SK-N-SH (cell line): ENCODE results near the gene SPATA18. TPM values are rescaled to one million over a fixed set of nuclear protein-coding genes. Genes with fewer than 3 reads are reported as not detected.

Experiments used
- CTCF ChIA-PET: fragments of 300-600, 350-600 bp; formaldehyde crosslinking; extraction: SDS; loops from one replicate; lab custom pipeline; 2021; lab: Yijun Ruan, JAX
- POLR2A ChIA-PET: fragments of 350-600 bp; sonication (Branson Sonifier 250); formaldehyde crosslinking; extraction: SDS; loops from one replicate; lab custom pipeline; 2020; ENCODE audit warnings: antibody characterized with exemption, inconsistent platforms; lab: Yijun Ruan, JAX
- DNase-seq: peaks from one replicate; pipeline ENCODE4 v3.0.0; 2012
- H2AFZ ChIP-seq: fragments of 200-600 bp; sonication (generic); 2 replicates; pipeline ENCODE4 v1.8.1; 2016; ENCODE audit warnings: antibody characterized with exemption, mild to moderate bottlenecking, low read depth
- H3F3A ChIP-seq: fragments of 200-600 bp; sonication (generic); replicated peaks from 2 replicates; pipeline ENCODE3; 2016; ENCODE audit warnings: antibody characterized with exemption, mild to moderate bottlenecking; ENCODE audit not compliant: insufficient read depth
- H3K27ac ChIP-seq, 2 experiments: fragments of 200-500 bp in 1 of 2; fragments of 200-600 bp in 1 of 2; sonication (Bioruptor generic) in 1 of 2; sonication (generic), shearing (Covaris generic) in 1 of 2; 2 replicates each; pipeline versions ENCODE4 v1.5.1 to v1.6.1; 2014 to 2016; ENCODE audit warnings: low read depth in 2 of 2, inconsistent platforms in 1 of 2, low read length in 1 of 2, mild to moderate bottlenecking in 1 of 2, mixed read lengths in 1 of 2
- H3K27me3 ChIP-seq: fragments of 200-600 bp; sonication (generic), shearing (Covaris generic); 2 replicates; pipeline ENCODE4 v1.6.1; 2016; ENCODE audit warnings: mixed run types; ENCODE audit not compliant: insufficient read depth
- H3K36me3 ChIP-seq, 2 experiments: fragments of 200-500 bp in 1 of 2; fragments of 200-600 bp in 1 of 2; sonication (Bioruptor generic) in 1 of 2; sonication (generic) in 1 of 2; replicated peaks in 1 of 2; 2 replicates each; pipeline versions ENCODE3 to v1.5.1; 2014 to 2016; ENCODE audit warnings: low read length in 1 of 2, mild to moderate bottlenecking in 1 of 2; ENCODE audit not compliant: insufficient read depth in 2 of 2, control insufficient read depth in 1 of 2
- H3K4me1 ChIP-seq, 2 experiments: fragments of 200-500 bp in 1 of 2; fragments of 200-600 bp in 1 of 2; sonication (Bioruptor generic) in 1 of 2; sonication (generic), shearing (Covaris generic) in 1 of 2; 2 replicates each; pipeline versions ENCODE4 v1.5.1 to v1.6.1; 2014 to 2016; ENCODE audit warnings: low read depth in 1 of 2, low read length in 1 of 2, mixed run types in 1 of 2; ENCODE audit not compliant: insufficient read depth in 2 of 2, control insufficient read depth in 1 of 2
- H3K4me2 ChIP-seq: fragments of 200-600 bp; sonication (generic), shearing (Covaris generic); 2 replicates; pipeline ENCODE4 v1.6.1; 2017; ENCODE audit warnings: mixed run types
- H3K4me3 ChIP-seq, 2 experiments: fragments of 200-500 bp in 1 of 2; fragments of 200-600 bp in 1 of 2; sonication (Bioruptor generic) in 1 of 2; sonication (generic), shearing (Covaris generic) in 1 of 2; 2 replicates each; pipeline versions ENCODE4 v1.5.1 to v1.8.1; 2014 to 2016; ENCODE audit warnings: low read depth in 2 of 2, inconsistent platforms in 1 of 2, low read length in 1 of 2, mild to moderate bottlenecking in 1 of 2, mixed read lengths in 1 of 2, moderate library complexity in 1 of 2
- H3K79me2 ChIP-seq: fragments of 200-600 bp; sonication (generic); 2 replicates; pipeline ENCODE4 v1.8.1; 2017; ENCODE audit warnings: mild to moderate bottlenecking; ENCODE audit not compliant: insufficient read depth
- H3K9ac ChIP-seq: fragments of 200-600 bp; sonication (generic); 2 replicates; pipeline ENCODE4 v1.6.1; 2017; ENCODE audit warnings: mixed run types
- H3K9me2 ChIP-seq: fragments of 200-600 bp; sonication (generic); 2 replicates; pipeline ENCODE4 v1.6.1; 2017; ENCODE audit warnings: mixed run types
- H3K9me3 ChIP-seq: fragments of 200-600 bp; sonication (generic); 2 replicates; pipeline ENCODE4 v1.6.1; 2017; ENCODE audit warnings: mixed run types, mild to moderate bottlenecking, moderate library complexity
- H4K20me1 ChIP-seq: fragments of 200-600 bp; sonication (generic); 2 replicates; pipeline ENCODE4 v1.6.1; 2017; ENCODE audit warnings: mild to moderate bottlenecking, mixed run types; ENCODE audit not compliant: insufficient read depth
- ELF1 ChIP-seq: IDR thresholded peaks from 2 replicates; pipeline ENCODE4 v1.4.0; 2012
- EP300 ChIP-seq, 2 experiments: IDR thresholded peaks; 2 replicates each; pipeline versions ENCODE4 v1.4.0 to v1.6.1; 2012; ENCODE audit warnings: borderline replicate concordance in 1 of 2, low read depth in 1 of 2, low read length in 1 of 2
- EZH2phosphoT487 ChIP-seq: fragments of 200-600 bp; sonication (generic); IDR thresholded peaks from 2 replicates; pipeline ENCODE4 v1.6.1; 2017; ENCODE audit warnings: low read depth, mixed run types, mild to moderate bottlenecking, antibody characterized with exemption, moderate library complexity, borderline replicate concordance
- FOSL2 ChIP-seq: IDR thresholded peaks from 2 replicates; pipeline ENCODE4 v1.4.0; 2012; ENCODE audit warnings: low read depth, mild to moderate bottlenecking, moderate library complexity, borderline replicate concordance
- FOXM1 ChIP-seq: IDR thresholded peaks from 2 replicates; pipeline ENCODE4 v1.4.0; 2012; ENCODE audit warnings: low read depth, mild to moderate bottlenecking
- IRF3 ChIP-seq: fragments of 150-350 bp; IDR thresholded peaks from 2 replicates; pipeline ENCODE4 v1.6.1; 2016; ENCODE audit warnings: mild to moderate bottlenecking, low read depth, low read length
- JUND ChIP-seq: IDR thresholded peaks from 2 replicates; pipeline ENCODE4 v1.4.0; 2012
- MAX ChIP-seq: IDR thresholded peaks from 2 replicates; pipeline ENCODE4 v1.4.0; 2012; ENCODE audit warnings: low read depth
- MXI1 ChIP-seq: IDR thresholded peaks from 2 replicates; pipeline ENCODE4 v1.6.1; 2012; ENCODE audit warnings: mild to moderate bottlenecking, low read depth, low read length, improper control_type of control experiment
- NFIC ChIP-seq: IDR thresholded peaks from 2 replicates; pipeline ENCODE4 v1.4.0; 2012; ENCODE audit warnings: borderline replicate concordance
- NRF1 ChIP-seq: IDR thresholded peaks from 2 replicates; pipeline ENCODE4 v1.6.1; 2012; ENCODE audit warnings: low read depth, mild to moderate bottlenecking, low read length
- PBX3 ChIP-seq: IDR thresholded peaks from 2 replicates; pipeline ENCODE4; 2012
- RAD21 ChIP-seq: IDR thresholded peaks from 2 replicates; pipeline ENCODE4 v1.6.1; 2012; ENCODE audit warnings: mild to moderate bottlenecking, low read length
- RCOR1 ChIP-seq: fragments of 150-350 bp; IDR thresholded peaks from 2 replicates; pipeline ENCODE4 v1.6.1; 2017; ENCODE audit warnings: antibody characterized with exemption, low read length
- RFX5 ChIP-seq: IDR thresholded peaks from 2 replicates; pipeline ENCODE4 v1.6.1; 2012; ENCODE audit warnings: mild to moderate bottlenecking, improper control_type of control experiment, low read length
- RXRA ChIP-seq: IDR thresholded peaks from 2 replicates; pipeline ENCODE4 v1.4.0; 2012; ENCODE audit warnings: low read depth, mild to moderate bottlenecking, borderline replicate concordance
- SIN3A ChIP-seq: IDR thresholded peaks from 2 replicates; pipeline ENCODE4 v1.6.1; 2012; ENCODE audit warnings: low read depth, mild to moderate bottlenecking, low read length, moderate library complexity, borderline replicate concordance
- SMC3 ChIP-seq: IDR thresholded peaks from 2 replicates; pipeline ENCODE4 v1.6.1; 2012; ENCODE audit warnings: low read depth, low read length, improper control_type of control experiment
- USF2 ChIP-seq: fragments of 150-350 bp; IDR thresholded peaks from 2 replicates; pipeline ENCODE4 v1.6.1; 2017; ENCODE audit warnings: antibody characterized with exemption, low read length, low read depth, borderline replicate concordance
- YY1 ChIP-seq: IDR thresholded peaks from 2 replicates; pipeline ENCODE4 v1.4.0; 2012; ENCODE audit warnings: low read depth, mild to moderate bottlenecking
- ZBTB33 ChIP-seq: IDR thresholded peaks from 2 replicates; pipeline ENCODE4 v1.4.0; 2012; ENCODE audit warnings: low read depth, borderline replicate concordance
- WGBS: methylation state at CpG from one replicate; pipeline ENCODE4 v1.1.6; 2017; ENCODE audit warnings: low lambda C conversion rate; 5-methylcytosine and 5-hydroxymethylcytosine counted together
- polyA plus RNA-seq, 3 experiments: library from polyadenylated mRNA; depleted of rRNA; stranded (reverse); fragments of >200 nt; gene quantifications; 2 replicates each; pipeline ENCODE4 v1.2.3, GENCODE V29; 2012

Gene SPATA18
- polyA plus RNA-seq, 1 of the 3 experiments (the other 2 are of a cell fraction), result 1.2 TPM

- Histone ChIP-seq H4K20me1 (no peaks in the 10 kb centered on the region; the same call in 1 of the 2 replicates), H3K4me2 (no peak overlapping the region), H2AFZ (no peak overlapping the region), H3K9me2 (no peaks in the 10 kb centered on the region), H3K9ac (no peak overlapping the region), H3K79me2 (peaks cover 36% of the 10 kb centered on the region), H3F3A (peaks cover 22% of the 10 kb centered on the region), H3K9me3 (no peaks in the 10 kb centered on the region; the same call in 1 of the 2 replicates), H3K4me1 (0 out of 4 replicates have a peak, but pooled peaks cover 0 to 4% of the 10 kb centered on the region in 2 experiments), H3K4me3 (no peak overlapping the region), H3K36me3 (peaks cover 67 to 73% of the 10 kb centered on the region in 2 experiments), H3K27ac (peak overlapping the region in 1 of 2 experiments; percentile 32; a peak in 2 of 4 replicates), H3K27me3 (no peaks in the 10 kb centered on the region)
- DNase-seq, result no peak
- no peak for TF ChIP-seq YY1
- TF ChIP-seq PBX3, result peak; percentile 38
- 0 out of 2 replicates have a peak, but pooled peaks have one; percentile 27 for TF ChIP-seq MAX
- TF ChIP-seq RXRA, result no peak
- peak; percentile 53; the same call in 1 of the 2 replicates for TF ChIP-seq JUND
- no peak; a peak in 1 of 4 replicates for TF ChIP-seq EP300 (IDR thresholded peaks at IDR 0.05; ENCODE audit: borderline replicate concordance in 1 of 2, low read depth in 1 of 2, low read length in 1 of 2)
- TF ChIP-seq NRF1, result no peak
- 0 out of 2 replicates have a peak, but pooled peaks have one; percentile 17 for TF ChIP-seq NFIC
- peak; percentile 81 for TF ChIP-seq FOSL2
- TF ChIP-seq RCOR1, result no peak
- no peak for TF ChIP-seq EZH2phosphoT487
- 39% methylated on average over 1 of the region's 1 CpG for WGBS
- CTCF ChIA-PET, result no interaction called here
- POLR2A ChIA-PET, result no interaction called here
These were observed 22.1 kb upstream of the SPATA18 start for GRCh38 chr4:52028970-52029369.

GRCh38 chr4:52032005-52032404 lies 19.1 kb upstream of the SPATA18 start:
- peaks cover 64% of the 10 kb centered on the region for H3K79me2 ChIP-seq
- no peak for TF ChIP-seq MXI1
- TF ChIP-seq RXRA, result no peak
- TF ChIP-seq EP300 (IDR thresholded peaks at IDR 0.05; ENCODE audit: borderline replicate concordance in 1 of 2, low read depth in 1 of 2, low read length in 1 of 2), result no peak
- TF ChIP-seq USF2, result no peak
- TF ChIP-seq EZH2phosphoT487, result no peak
- TF ChIP-seq IRF3, result no peak
- no peak for TF ChIP-seq NFIC
- no peak for TF ChIP-seq ELF1
- no peak for TF ChIP-seq SMC3
- no peak for TF ChIP-seq RCOR1
- no peak for TF ChIP-seq RAD21
- TF ChIP-seq SIN3A, result no peak
- no peak for TF ChIP-seq FOXM1
- no peak for TF ChIP-seq RFX5
- TF ChIP-seq FOSL2, result no peak
- TF ChIP-seq ZBTB33, result no peak
- no peak overlapping the region for H3K4me3 ChIP-seq
- no peak for DNase-seq
- H3K4me2 ChIP-seq, result no peak overlapping the region
- no peak overlapping the region for H3K9ac ChIP-seq
- peaks cover 15% of the 10 kb centered on the region for H3F3A ChIP-seq
- no peak overlapping the region for H2AFZ ChIP-seq
- POLR2A ChIA-PET, result no interaction called here
- no peaks in the 10 kb centered on the region; the same call in 1 of the 2 replicates for H3K9me3 ChIP-seq
- peaks cover 48 to 51% of the 10 kb centered on the region in 2 experiments for H3K36me3 ChIP-seq
- no peaks in the 10 kb centered on the region for H3K9me2 ChIP-seq
- H3K4me1 ChIP-seq, result peaks cover 8% of the 10 kb centered on the region in 2 experiments; a peak in 2 of 4 replicates
- 91% methylated on average over 1 of the region's 1 CpG for whole genome bisulfite sequencing
- H3K27ac ChIP-seq, result no peak overlapping the region; a peak in 1 of 4 replicates
- H3K27me3 ChIP-seq, result no peaks in the 10 kb centered on the region
- H4K20me1 ChIP-seq, result no peaks in the 10 kb centered on the region
- CTCF ChIA-PET, result interaction anchor here (1.7 kb wide), 1 partner anchor 13 kb away, joined by 3 read pairs; no protein-coding TSS in a partner anchor
